Amygdala (tissue), 56 donors: ENCODE results near the gene OBSL1.
A peak's percentile ranks its signal among the peaks of the same experiment; 100 is the strongest.

Experiments
- DNase-seq, 56 donors: peaks; one replicate each; lab custom pipeline; 2025; lab: John Stamatoyannopoulos, UW

Gene OBSL1

DNA sequence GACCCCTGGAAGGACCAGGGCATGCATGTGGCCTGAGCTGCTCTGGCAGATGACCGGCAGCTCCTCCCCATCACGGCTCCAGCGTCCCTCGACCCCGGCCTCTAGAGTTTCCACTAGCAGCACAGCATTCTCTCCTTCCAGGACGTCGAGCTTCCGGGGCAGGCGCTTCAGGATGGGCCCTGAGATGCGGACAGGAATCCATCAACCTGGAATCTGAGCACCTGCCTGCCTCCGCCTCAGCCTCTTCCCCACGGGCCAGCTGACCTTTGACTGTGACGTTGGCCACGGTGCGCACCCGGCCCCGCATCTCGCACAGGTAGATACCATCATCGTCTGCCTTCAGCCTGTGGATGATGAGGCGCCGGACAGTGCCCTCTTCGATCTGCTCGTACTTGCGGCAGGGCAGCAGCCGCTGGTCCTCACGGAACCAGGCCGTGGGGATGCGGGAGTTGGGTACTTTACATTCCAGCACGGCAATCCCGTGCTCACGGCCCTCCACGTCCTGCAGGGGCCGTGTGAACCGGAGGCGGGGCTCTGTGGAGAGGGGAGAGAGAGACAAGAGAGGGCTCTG lies 3.5 kb downstream of the OBSL1 start:
- DNase-seq: no peak

- DNase-seq: no peak
These were observed 4.2 kb downstream of the OBSL1 start for GRCh38 chr2:219567131-219567530.

DNA sequence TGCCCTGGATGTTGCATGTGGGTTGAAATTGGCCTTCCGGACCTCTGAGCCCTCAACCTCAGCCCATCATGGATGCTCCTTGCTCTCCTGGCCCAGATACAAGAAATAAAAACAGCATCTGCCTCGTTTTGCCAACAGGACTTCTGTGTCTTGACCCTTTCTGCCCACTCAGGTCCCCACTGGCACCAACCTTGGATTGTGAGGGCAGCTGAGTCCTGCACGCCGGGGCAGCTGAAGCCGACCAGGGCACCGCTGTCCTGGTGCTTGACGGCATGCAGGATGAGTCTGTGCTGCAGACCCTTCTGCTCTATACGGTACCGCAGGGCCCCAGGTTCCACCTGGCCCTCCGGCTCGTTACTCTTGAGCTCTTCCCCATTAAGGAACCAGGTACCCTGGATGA lies 4.7 kb downstream of the OBSL1 start:
- no peak for DNase-seq

GRCh38 chr2:219565130-219566080 lies 5.9 kb downstream of the OBSL1 start:
- no peak for DNase-seq

DNA sequence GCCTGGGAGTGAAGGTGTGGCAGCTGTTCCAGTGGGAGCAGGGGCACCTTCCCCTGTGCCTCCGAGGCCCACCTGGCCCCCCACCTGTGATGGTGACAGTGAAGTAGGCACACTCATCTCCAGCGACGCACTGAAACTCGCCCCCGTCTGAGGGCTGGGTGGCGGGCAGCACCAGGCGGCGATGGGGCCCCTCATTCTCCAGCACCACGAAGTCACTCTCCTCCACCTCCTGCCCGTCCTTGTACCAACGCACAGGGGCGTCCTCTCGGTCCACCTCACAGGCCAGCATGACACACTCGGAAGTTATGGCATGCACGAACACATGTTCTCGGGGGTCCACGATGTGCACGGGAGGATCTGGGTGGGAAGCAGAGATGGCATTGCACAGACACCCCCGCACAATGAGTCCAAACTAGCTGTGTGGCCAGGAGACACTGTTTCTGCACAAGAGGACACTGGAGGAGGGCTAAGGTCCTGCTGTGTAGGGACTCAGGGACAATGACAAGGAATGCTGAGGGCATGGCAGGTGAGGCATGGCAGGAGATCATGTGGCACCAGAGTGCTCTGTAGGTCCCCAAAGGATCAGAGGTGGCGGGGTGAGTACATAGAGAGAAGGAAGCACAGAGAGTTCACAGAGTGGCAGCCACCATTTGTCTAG lies 7.9 kb downstream of the OBSL1 start:
- no peak for DNase-seq

DNA sequence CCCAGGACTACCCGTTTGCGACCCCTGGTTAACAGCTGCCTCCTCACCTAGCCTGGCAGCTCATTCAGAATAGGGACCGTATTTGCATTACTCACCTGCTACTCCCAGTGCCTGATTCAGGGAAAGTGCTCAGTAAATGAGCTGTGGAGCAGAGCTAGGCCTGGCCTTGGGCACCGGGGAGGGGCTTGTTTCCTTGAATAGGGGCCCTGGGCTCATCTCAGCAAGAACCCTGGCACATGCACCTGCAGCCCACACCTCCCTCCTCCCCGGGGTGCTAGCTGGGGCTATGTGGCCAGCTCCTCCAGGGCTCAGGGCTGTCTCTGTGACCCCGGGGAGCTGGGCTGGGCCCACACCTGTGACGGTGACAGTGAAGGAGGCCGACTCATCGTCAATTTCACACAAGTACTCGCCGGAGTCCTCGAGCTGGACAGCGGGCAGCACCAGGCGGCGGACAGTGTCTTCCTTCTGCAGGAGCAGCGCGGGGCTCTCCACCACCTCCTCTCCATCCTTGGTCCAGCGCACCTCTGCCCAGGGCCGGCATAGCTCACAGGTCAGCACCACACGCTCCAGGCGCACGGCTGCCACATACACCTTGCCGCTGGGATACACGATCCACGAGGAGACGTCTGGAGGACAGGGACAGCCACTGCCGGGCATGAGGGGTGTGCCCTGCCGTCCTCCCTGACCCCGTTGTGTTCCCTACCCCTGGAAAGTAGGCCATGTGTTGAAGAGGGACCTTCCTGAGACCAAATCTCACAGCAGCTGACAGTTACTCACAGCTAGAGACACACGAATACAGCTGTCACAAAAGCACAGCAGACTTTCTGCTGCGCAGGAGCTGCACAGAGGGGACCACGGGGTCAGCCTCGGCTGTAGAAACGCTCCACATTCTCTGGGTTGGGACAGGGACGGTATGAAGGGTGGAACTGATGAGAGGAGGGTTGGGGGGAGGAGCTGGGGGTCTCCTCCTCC lies 9.0 kb downstream of the OBSL1 start:
- DNase-seq: no peak

- no peak for DNase-seq
These were observed 9.9 kb downstream of the OBSL1 start for GRCh38 chr2:219561179-219562048.

GRCh38 chr2:219560893-219561178 lies 10.5 kb downstream of the OBSL1 start:
- no peak for DNase-seq

DNA sequence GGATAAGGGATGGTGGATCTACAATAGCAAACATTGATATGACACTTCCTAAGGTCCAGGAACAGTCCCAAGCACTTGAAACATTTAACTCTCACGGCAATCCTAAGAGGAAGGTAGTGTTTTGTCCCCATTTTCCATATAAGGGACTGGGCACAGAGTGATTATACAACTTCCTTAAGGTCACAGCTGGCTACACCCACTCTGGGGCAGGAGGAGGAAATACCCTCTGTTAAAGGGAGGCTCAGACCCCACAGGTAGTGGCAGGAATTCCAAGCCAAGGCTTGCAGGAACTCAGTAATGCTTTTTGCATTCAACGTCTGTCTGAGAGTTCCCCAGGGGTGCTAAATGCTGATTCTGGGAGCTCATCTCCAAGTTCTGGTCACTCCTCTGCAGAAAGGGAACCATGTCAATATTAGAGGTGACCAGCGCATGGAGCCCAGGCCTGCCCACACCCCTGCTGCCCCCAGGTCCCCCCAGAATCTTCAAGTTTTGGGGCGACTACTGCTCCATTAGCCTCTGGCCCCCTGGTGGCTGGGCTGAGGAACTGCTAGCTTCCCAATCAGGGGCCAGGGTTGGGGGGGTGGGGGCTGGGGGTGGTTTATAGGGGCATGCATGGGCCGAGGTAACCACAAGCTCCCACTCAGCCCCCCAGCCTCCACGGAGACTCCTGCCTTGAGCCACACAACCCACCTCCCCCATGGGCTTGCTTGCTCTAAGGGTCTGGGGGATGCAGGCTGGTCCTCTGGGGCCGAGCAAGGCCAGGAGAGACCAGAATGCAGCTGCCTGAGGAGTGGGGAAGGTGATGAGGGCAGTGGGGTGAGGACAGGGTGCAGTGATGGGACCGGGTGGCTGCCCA lies 11.1 kb downstream of the OBSL1 start:
- no peak for DNase-seq

DNA sequence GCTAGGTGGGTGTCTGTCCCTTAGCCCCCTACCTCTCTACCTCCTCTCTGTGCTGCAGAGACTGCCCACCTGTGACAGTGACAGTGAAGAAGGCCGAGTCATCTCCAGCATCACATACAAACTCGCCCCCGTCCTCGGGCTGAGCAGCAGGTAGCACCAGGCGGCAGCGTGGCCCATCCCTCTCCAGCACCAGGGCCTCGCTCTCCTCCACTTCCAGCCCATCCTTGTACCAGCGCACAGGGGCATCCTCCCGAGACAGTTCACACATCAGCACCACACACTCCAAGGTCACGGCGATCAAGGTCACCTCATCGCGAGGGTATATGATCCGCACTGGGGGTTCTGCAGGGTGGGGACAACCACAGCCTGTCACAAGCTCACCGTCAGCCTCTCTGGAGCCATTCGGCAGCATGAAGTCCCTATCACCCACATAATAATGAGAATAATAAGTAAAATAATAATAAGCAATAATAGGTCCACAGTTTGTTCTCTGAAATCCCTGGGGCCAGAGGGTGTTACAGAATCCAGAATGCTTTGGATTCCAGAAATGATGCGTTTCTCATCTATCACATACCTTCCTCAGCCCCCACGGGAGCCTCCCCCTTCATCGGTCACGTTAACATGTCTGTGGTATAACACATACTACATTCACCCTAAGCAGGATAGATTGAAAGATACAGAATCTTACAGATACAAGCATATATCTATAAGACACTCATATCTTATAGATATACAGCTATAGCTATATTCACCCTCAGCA lies 12.0 kb downstream of the OBSL1 start:
- no peak for DNase-seq

- DNase-seq: no peak
These were observed 13.3 kb downstream of the OBSL1 start for GRCh38 chr2:219557791-219558785.

- no peak for DNase-seq
These were observed 14.0 kb downstream of the OBSL1 start for GRCh38 chr2:219557320-219557719.

- DNase-seq: no peak
These were observed 14.9 kb downstream of the OBSL1 start for GRCh38 chr2:219556413-219556812.

DNA sequence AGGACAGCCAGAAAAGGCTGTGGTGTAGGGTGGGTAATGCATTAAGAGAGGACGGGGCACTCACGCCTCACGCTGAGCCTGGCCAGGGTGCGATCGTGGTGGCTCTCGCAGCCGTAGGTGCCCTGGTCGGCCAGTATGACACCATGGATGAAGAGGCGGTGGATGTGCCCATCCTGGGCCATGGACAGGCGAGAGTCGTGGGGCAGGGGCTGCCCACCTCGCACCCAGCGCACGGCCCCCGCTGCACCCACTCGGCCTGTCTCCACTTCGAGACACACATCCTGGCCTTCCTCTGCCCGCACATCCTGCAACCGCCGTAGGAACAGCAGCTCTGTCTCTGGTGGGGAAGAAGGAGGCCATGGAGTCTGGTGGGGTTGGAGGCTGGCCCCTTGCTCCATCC lies 15.4 kb downstream of the OBSL1 start:
- DNase-seq: no peak

- no peak for DNase-seq
These were observed 17.0 kb downstream of the OBSL1 start for GRCh38 chr2:219554350-219554749.

- no peak for DNase-seq
These were observed 17.8 kb downstream of the OBSL1 start for GRCh38 chr2:219553463-219553963.

DNA sequence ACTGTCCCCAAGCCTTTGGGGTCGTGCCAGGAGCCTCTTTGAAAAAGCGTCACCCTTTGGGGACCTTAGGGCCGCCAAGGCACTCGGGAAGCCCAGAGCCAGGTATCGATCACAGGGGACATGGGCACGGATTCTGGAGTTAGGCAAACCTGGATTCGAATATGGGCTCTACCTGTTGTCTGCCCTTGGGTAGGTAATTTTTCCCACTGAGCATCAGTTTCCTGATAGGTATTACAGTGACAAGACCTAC lies 18.2 kb downstream of the OBSL1 start:
- DNase-seq: peak in 1 of 56 donors; percentile 25
